Activated CD4-positive, alpha-beta T cell treated with anti-CD3 and anti-CD28 coated beads, Interleukin-2, amount 50 U/mL, for 16 hours (primary cell): ENCODE data around the gene DYNLT5.
"Not testable (repeated sequence)": the region's sequence is repeated elsewhere in the genome, so short reads cannot be mapped to it uniquely, and the experiment has no call there.

ENCODE experiments used
- DNase-seq: peaks from one replicate; pipeline ENCODE4 v3.0.0-alpha.2; 2020

Gene DYNLT5

DNA sequence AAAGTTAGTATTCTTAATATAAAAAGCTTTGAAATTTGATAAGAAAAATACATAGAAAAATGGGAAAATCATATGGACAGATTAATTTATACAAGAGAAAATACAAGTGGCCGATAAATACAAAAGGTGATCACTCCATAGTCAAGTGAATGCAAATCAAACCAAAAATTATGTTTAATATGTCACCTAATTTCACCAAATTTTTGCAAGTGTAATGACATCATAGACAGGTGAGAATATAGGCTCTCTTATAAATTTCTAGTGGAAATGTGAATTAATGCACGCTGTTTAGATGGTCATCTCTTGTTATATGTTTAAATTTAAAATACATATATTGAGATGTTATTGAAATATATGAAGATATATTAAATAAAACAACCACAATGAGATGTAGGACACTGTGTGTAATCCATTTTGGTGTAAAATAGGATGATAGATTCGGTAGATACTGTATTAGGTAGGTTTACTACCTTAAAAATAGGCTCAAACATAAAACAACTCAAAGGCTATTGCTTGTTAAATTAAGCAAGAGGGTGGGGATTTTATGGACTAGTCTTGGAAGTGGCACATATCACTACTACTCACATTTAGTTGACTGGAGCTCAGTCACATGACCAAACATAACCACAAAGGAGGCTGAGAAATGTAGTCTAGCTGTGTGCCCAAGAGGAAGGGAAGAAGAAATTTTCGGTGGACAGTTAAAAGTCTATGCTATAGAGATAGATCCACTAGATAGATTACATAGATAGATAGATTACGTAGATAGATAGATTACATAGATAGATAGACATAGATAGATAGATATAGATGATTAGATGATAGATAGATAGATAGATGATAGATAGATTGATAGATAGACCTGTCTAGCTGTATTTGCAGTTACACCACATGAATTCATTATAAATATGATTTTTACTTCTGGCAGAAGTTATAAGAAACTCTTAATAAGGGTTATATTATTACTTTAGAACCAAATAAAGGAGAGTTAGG is 39.7 kb downstream of the DYNLT5 start:
- DNase-seq: no peak

DNA sequence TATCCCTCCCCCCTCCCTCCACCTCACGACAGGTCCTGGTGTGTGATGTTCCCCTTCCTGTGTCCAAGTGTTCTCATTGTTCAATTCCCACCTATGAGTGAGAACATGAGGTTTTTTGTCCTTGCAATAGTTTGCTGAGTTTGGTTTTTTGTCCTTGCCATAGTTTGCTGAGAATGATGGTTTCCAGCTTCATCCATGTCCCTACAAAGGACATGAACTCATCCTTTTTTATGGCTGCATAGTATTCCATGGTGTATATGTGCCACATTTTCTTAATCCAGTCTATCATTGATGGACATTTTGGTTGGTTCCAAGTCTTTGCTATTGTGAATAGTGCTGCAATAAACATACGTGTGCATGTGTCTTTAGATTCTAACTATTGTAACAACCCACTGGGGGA is 43.6 kb downstream of the DYNLT5 start:
- not testable (repeated sequence) for DNase-seq

DNA sequence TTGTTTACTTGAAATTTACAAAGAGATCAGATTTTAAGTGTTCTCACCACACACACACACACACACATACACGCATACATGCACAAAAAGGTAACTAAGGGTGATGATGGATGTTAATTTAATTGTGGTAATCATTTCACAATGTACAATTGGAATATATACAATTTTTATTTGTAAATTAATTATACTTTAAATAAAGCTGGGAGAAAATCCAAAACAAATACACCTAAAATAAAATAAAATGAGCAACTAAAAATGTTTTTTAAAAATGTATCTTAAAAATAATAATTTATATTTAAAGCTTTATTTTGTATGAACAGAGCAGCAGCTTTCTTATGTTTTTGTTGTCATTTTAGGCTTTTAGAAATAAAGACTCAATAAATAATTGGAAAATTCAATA is 57.0 kb downstream of the DYNLT5 start:
- DNase-seq: no peak

DNA sequence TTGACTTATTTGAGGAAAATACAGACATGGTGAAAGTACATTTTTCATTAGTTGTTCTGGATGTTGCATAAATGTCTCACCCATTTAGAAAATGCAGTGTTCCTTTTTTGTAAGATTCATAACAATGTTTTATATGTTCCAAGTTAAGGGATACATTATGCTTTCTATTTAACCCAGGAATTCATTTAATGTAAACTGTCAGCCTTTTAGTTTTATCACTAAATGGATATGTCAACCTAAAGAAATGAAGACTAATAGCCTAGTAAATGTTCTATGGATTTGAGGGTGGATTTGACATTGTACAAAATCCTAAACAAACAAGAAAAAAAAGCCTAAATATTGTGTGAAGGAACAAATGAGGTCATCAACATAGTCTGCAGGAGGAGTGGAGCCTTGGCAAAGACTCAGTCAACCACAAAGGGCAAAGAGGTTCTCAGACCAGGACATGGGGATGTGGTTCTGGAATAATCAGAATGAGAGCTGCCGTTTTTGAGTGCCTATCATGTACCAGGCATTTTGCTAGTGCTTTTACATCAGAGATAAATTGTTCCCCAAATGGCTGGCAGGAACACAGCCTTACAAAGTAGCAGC is 57.6 kb downstream of the DYNLT5 start:
- no peak for DNase-seq

DNA sequence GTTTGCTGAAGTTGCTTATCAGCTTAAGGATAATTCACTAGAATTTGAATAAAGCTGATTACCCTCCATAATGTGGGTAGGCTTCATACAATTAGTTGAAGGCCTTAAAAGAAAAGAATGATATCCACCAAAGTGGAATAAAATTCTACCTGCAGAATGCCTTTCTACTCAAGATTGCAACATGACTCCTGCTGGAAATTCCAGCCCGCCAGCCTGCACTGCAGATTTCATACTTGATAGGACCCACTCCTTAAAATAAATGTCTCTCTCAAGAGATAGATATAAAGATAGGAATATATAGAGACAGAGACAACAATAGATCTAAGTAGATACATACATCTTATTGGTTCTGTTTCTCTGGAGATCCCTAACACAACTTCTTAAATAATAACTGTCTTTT is 72.5 kb downstream of the DYNLT5 start:
- no peak for DNase-seq
